GM18505 (cell line): ENCODE data around the gene SH3BP2.

Source experiments
- ATAC-seq: cut with Tn5 transposase; IDR thresholded peaks from one replicate; pipeline ENCODE4 v1.9.1; 2021; ENCODE audit not compliant: unreplicated experiment
- POLR2A ChIP-seq: IDR thresholded peaks from 4 replicates; pipeline ENCODE4 v1.6.1; 2011; ENCODE audit warnings: borderline replicate concordance; ENCODE audit not compliant: insufficient read depth, insufficient read length; ENCODE audit errors: extremely low read depth

The SH3BP2 gene

DNA sequence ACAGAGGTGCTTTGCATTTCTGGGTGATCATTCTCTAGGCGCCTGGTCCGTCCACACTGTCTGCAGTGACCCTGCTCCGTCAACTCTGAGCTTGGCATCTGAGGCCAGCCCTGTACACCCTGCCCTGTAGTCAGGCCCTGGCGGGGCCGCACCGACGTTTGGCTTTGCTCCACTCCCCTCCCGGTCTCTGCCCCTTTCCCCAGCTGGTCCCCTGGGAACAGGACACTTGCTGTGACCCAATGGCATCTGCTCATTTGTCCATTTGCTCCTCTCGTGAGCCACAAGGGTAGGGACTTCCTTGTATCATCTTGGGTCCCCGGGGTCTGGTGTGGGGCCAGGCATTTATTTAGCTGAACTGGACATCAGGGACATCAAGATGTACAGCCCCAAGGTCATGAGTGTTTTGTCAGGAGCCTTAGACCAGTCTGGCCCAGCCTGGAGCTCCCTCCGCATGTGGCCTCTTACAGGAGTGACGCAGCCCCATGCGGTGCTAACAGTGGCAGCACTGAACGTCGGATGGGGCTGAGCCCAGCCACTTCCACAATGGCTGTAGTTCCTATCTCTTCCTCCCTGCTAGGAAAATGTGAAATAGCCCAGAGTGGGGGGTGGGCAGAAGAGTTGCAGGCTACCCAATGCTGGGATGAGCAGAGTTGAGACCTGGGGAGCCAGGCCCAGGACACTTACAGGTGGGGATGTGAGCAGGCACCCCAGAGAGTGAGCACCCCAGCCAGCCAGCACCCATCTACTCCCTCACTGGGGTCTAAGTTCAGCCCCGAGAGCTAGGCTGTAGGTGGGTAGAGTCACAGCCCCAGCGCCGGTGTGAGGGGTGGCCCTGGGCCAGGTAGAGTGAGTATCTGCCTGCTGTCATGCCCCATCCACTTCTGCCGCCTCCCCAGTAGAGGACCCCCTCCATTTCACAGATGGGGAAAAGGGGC is 2.0 kb upstream of the SH3BP2 start:
- no peak for ATAC-seq
- TF ChIP-seq POLR2A: no peak

DNA sequence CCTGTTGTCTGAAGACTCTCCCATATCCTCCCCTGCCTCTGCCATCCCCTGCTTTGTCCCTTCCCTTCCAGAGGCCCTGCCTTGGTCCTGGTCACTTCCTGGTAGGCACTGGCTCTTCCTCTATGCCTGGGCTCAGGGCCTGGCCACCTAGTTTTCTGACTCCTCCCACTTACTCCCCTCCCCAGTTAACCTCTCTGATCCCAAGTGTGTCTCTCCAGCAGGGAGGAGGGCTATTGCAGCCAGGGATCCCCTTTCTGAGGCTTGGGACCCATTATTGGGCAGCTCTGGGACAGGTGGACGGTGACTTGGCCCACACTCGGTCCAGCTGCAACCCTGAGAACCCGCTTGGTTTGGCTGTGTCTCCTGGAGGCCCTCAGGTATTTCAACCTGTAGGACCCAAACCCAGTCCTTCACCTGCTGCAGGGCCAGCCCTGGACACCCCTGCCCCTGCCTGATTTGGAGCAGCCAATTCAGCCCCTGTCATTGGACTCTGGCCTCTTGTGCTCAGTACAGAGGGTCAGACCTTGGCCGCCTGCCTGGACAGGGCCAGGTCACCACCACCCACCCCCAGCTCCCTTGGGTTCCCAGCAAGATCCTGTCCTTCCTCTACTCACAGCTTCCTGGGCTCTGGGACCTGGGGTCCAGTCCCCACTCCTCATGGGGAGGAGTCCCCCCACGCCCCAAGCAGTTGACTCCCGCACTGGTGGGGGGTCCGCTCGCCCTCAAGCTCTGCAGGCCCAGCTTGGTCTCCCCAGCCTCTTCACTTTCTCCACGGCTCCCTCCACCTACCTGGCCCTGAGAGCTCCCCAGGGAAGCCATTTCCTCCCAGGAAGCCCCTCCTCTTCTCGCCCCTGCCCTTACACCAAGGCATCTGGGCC is 1.1 kb upstream of the SH3BP2 start:
- ATAC-seq: no peak
- TF ChIP-seq POLR2A: no peak

DNA sequence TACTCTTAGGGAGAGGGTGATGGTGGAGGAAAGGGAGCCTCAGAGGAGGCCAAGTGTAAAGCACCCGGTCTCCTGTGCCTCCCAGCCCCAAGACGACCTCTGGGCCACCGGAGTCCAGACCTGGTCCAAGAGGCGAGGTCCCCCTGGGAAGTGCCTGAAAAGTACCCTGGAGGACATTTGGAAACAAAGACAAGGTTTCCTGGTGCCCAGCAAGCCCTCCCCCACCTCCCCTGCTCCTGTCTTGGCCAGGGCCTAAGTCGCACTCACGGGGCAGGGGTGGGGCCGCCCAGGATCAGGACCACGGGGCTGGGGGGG is 532 bp upstream of the SH3BP2 start:
- no peak for TF ChIP-seq POLR2A
- ATAC-seq: no peak

DNA sequence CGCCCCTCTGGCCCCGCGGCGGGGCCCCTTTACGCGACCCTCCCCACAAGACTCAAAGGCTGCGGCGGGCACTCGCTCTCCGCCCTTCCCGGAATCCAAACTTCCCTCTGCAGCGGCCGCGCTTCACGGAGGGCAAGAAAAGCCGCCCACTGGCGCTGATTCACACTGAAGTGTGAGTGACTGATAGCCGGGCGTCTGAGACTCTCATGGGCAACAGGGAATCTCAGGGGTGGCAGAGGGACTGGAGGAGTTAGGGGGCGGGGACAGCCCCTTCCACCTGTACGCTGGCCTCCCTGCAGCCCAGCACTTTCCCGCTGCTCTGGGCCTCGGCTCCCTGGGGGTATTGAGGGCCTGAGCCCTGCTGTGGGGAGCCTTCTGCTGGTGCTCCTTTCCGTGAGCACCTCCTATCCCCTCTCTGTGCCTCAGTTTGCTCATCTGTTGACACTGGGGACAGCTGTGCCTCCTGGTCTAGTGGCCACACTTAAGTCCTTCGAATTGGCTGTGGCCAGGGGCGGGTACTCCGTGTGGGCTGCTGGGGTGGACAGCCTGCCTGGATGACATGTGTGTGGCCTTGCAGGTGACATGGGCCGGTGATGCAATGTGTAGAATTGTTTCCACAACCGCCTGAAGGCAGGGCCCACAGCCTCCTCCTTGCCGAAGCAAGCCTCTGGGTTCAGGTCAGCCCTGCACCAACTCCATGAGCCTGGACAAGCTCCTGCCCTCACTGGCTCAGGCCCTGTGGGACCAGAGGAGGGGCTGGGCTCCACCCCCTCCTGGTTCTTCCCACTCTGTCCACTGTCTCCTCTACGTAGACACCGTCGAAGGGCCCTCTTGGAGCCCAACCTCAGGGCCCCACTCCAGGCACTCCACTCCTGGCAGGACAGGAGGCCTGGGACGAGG is 951 bp downstream of the SH3BP2 start:
- no peak for TF ChIP-seq POLR2A
- ATAC-seq: no peak

DNA sequence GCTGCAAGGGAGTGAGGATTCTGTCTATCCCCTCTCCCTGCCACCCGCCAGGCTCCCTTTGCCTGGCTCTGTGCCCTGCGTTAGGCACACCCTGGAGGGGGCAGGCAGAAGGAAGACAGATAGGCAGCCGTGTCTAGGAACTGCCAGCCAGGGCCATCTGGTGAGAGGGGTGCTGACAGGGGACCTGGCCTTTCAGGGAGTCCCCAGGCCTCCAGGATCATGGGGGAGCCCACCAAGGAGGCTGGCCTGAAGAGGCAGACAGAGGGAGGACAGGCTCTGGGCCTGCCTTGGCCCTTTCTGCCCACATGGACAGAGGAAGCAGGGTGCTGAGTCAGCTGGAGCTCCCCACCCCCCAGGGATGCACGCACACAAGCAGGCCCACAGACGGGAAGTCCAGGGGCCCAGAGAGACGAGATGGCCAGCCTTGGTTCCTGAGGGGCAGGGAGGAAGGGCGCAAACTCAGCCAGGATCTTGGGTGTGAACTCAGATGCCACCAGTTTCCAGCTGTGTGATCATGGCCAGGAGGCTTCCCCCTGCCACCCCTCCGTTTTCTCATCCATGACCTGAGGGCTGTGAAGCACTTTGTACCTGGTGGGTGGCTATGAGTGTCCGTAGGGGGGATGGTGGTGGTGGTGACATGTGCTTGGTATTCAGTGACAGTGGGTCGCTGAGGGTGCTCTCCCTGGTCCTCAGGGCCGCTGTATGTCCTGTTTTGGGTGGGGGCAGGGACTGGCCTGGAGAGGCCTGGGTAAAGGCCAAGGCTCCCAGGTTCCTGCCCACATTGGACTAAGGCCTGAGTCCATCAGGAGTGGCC is 1.8 kb downstream of the SH3BP2 start:
- ATAC-seq: no peak
- TF ChIP-seq POLR2A: no peak

- no peak for ATAC-seq
- no peak for TF ChIP-seq POLR2A
These were observed 2.5 kb downstream of the SH3BP2 start for GRCh38 chr4:2795300-2795892.

GRCh38 chr4:2795893-2796848 is 3.3 kb downstream of the SH3BP2 start:
- ATAC-seq: no peak
- TF ChIP-seq POLR2A: no peak

DNA sequence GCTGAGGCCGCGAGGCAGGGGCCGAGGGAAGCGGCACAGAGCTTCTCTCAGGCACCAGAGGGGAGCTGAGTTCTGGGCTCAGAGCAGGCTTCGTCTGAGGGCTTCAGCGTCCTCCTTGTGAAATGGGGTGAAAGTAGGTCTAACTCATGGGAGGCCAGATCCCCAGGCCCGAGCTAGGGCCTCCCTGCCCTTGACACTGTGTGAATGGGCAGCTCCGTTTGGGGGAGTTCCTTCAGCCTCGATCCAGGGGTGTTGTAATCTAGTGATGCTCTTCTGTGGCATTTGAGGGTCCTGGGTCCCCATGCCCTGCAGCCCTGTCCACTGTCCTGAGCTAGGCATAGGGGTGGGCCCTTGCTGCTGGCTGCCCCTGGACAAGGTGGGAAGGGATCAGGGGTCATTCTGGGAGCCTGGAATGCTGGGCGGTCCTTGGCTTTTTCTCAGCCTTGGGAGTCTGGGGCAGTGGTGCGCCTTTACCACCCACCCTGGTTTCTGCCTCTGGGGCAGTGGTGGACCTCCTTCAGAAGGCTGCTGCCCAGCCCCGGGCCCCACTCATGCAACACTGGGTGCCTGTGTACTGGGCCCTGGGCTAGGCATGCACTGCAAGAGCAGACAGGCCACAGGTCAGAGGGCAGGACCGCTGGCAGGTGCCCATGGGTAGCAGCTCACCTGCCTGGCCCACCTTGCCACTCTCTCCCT is 4.1 kb downstream of the SH3BP2 start:
- no peak for ATAC-seq
- no peak for TF ChIP-seq POLR2A

DNA sequence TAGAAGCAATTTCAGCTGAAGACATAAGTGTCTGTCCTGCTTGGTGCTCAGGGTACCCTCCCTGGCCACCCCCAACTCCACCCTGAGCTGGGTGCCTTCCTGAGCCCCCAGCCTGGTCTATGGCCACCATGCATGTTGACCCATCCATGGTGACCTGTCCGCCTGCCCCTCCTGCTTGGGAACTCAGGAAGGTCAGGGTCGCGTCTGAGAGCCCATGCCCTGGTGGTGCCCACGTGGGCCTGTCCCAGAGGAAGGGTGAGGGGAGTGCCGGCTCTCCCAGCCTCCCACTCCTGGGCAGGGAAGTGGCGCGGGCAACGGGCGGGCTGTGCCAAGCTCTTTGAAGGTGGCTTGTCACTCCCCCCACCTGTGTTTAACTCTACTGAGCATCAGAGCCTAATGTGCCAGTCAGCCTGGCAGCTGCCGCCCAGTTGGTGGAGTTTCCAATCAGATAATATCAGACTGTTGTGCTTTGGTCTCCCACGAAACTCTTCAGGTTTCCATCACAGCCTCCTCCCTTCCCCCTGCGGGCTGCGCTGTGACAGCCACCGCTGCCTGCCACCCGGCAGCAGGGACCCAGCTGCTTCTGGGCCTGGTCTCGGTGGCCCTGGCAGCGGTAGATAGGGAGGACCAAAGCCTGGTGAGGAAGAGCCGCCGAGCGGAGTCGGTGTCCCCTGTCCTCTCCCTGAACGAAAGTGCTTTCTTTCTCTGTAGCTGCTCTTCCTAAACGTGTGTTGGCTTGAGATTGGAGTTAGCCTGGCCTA is 4.8 kb downstream of the SH3BP2 start:
- ATAC-seq: no peak
- TF ChIP-seq POLR2A: no peak

- TF ChIP-seq POLR2A: peak; percentile 45
- ATAC-seq: peak; percentile 38
These were observed 5.7 kb downstream of the SH3BP2 start for GRCh38 chr4:2798399-2799223.
